GM19351 (cell line): Measurements from ENCODE around the gene SUMO3.
"Not testable (repeated sequence)": the region's sequence is repeated elsewhere in the genome, so short reads cannot be mapped to it uniquely, and the experiment has no call there.

Experiments
- ATAC-seq: cut with Tn5 transposase; IDR thresholded peaks from one replicate; pipeline ENCODE4 v1.9.1; 2021; ENCODE audit warnings: mild to moderate bottlenecking, moderate library complexity; ENCODE audit not compliant: unreplicated experiment

The SUMO3 gene

GRCh38 chr21:44847261-44848056 lies 29.6 kb upstream of the SUMO3 start:
- ATAC-seq: no peak

- no peak for ATAC-seq
These were observed 28.8 kb upstream of the SUMO3 start for GRCh38 chr21:44846485-44847260.

- ATAC-seq: no peak
These were observed 28.3 kb upstream of the SUMO3 start for GRCh38 chr21:44846224-44846484.

GRCh38 chr21:44845418-44846223 lies 27.8 kb upstream of the SUMO3 start:
- no peak for ATAC-seq

GRCh38 chr21:44844256-44844655 lies 26.4 kb upstream of the SUMO3 start:
- ATAC-seq: no peak

GRCh38 chr21:44842721-44843445 lies 25.0 kb upstream of the SUMO3 start:
- ATAC-seq: no peak

- ATAC-seq: no peak
These were observed 24.2 kb upstream of the SUMO3 start for GRCh38 chr21:44842087-44842486.

GRCh38 chr21:44840771-44841170 lies 22.9 kb upstream of the SUMO3 start:
- no peak for ATAC-seq

GRCh38 chr21:44838951-44839350 lies 21.1 kb upstream of the SUMO3 start:
- no peak for ATAC-seq

GRCh38 chr21:44838039-44838895 lies 20.4 kb upstream of the SUMO3 start:
- ATAC-seq: no peak

- no peak for ATAC-seq
These were observed 19.7 kb upstream of the SUMO3 start for GRCh38 chr21:44837537-44837936.

GRCh38 chr21:44836666-44837471 lies 19.0 kb upstream of the SUMO3 start:
- no peak for ATAC-seq

- no peak for ATAC-seq
These were observed 18.4 kb upstream of the SUMO3 start for GRCh38 chr21:44836349-44836665.

GRCh38 chr21:44835647-44835973 lies 17.7 kb upstream of the SUMO3 start:
- no peak for ATAC-seq

- no peak for ATAC-seq
These were observed 17.2 kb upstream of the SUMO3 start for GRCh38 chr21:44834951-44835646.

- ATAC-seq: no peak
These were observed 16.5 kb upstream of the SUMO3 start for GRCh38 chr21:44834231-44834950.

GRCh38 chr21:44833663-44834062 lies 15.8 kb upstream of the SUMO3 start:
- ATAC-seq: no peak

GRCh38 chr21:44832516-44833255 lies 14.8 kb upstream of the SUMO3 start:
- not testable (repeated sequence) for ATAC-seq
